ENCODE measurements around the gene CD3E. TPM values are rescaled to one million over a fixed set of nuclear protein-coding genes. Genes with fewer than 3 reads are reported as not detected.

The CD3E gene
- total RNA-seq, 1 experiment from 2014 or later: not detected

DNA sequence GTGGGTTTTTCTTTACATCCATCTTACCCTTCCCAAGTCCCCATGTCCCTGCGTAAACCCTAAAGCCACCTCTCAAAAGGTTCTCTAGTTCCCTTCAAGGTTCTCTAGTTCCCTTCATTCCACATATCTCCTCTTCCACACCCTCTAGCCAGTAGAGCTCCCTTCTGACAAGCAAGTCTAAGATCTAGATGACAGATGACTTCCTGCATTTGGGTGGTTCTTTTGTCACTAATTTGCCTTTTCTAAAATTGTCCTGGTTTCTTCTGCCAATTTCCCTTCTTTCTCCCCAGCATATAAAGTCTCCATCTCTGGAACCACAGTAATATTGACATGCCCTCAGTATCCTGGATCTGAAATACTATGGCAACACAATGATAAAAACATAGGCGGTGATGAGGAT lies 7.8 kb downstream of the CD3E start:
- H3K4me1 Mint-ChIP-seq: peaks cover 28 to 35% of the 10 kb centered on the region in 2 experiments
- no peak overlapping the region for H3K56ac ChIP-seq (ENCODE audit: insufficient read length, low read depth, low read length)
- H3K27me3 Mint-ChIP-seq (ENCODE audit: low read depth): peaks cover 31% of the 10 kb centered on the region
- no peak overlapping the region for H2AK5ac ChIP-seq (ENCODE audit: insufficient read length, low read length)
- H4K5ac ChIP-seq (ENCODE audit: insufficient read length, low read depth, low read length): no peak overlapping the region
- peaks cover 6% of the 10 kb centered on the region; the same call in 1 of the 2 replicates for H3K4me1 ChIP-seq (ENCODE audit: insufficient read depth, low read length)
- H3K23ac ChIP-seq (ENCODE audit: insufficient read length, low read depth, low read length): no peak overlapping the region
- no peak overlapping the region for H3K14ac ChIP-seq (ENCODE audit: insufficient read depth, low read length)
- H3K4ac ChIP-seq (ENCODE audit: low read depth, low read length): no peak overlapping the region
- no peak overlapping the region for H3K18ac ChIP-seq (ENCODE audit: insufficient read length, low read depth, low read length)
- no peak overlapping the region for H2BK20ac ChIP-seq (ENCODE audit: low read depth, low read length, poor library complexity, severe bottlenecking)
- H3T11ph ChIP-seq (ENCODE audit: low read length): no peak overlapping the region
- H4K20me1 ChIP-seq (ENCODE audit: control insufficient read depth, insufficient read depth, insufficient read length): no peaks in the 10 kb centered on the region
- DNase-seq: no peak
- no CpG with 5 or more reads among the region's 2 CpGs for WGBS (ENCODE audit: extremely low coverage, insufficient read length, low lambda C conversion rate)
- no peak overlapping the region for H2BK12ac ChIP-seq (ENCODE audit: insufficient read length, low read depth, low read length)
- no peaks in the 10 kb centered on the region for H3K9me3 ChIP-seq (ENCODE audit: control insufficient read depth, low read depth, low read length)
- no peaks in the 10 kb centered on the region for H3K79me2 ChIP-seq (ENCODE audit: insufficient read depth, low read length)
- H3K4me2 ChIP-seq (ENCODE audit: insufficient read depth, insufficient read length, low read length): no peak overlapping the region
- TF ChIP-seq, protein P1, sequence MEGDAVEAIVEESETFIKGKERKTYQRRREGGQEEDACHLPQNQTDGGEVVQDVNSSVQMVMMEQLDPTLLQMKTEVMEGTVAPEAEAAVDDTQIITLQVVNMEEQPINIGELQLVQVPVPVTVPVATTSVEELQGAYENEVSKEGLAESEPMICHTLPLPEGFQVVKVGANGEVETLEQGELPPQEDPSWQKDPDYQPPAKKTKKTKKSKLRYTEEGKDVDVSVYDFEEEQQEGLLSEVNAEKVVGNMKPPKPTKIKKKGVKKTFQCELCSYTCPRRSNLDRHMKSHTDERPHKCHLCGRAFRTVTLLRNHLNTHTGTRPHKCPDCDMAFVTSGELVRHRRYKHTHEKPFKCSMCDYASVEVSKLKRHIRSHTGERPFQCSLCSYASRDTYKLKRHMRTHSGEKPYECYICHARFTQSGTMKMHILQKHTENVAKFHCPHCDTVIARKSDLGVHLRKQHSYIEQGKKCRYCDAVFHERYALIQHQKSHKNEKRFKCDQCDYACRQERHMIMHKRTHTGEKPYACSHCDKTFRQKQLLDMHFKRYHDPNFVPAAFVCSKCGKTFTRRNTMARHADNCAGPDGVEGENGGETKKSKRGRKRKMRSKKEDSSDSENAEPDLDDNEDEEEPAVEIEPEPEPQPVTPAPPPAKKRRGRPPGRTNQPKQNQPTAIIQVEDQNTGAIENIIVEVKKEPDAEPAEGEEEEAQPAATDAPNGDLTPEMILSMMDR (conservative IDR thresholded peaks at IDR 0.05): no peak
- no peak overlapping the region for H4K91ac ChIP-seq (ENCODE audit: insufficient read length, low read depth, low read length)
- no peak overlapping the region for H2BK120ac ChIP-seq (ENCODE audit: low read depth, low read length, poor library complexity, severe bottlenecking)
- no peak overlapping the region for H2AFZ ChIP-seq (ENCODE audit: low read length)
- no peaks in the 10 kb centered on the region for H3K79me1 ChIP-seq (ENCODE audit: insufficient read depth, low read depth, low read length, poor library complexity, severe bottlenecking)
- H2BK15ac ChIP-seq (ENCODE audit: low read depth, low read length): no peak overlapping the region
- H3K23me2 ChIP-seq (ENCODE audit: insufficient read length, low read depth, low read length, poor library complexity, severe bottlenecking): peaks cover 9% of the 10 kb centered on the region
- H3K4me3 Mint-ChIP-seq: no peak overlapping the region
- no peak overlapping the region for H3K27ac Mint-ChIP-seq
- peaks cover 0 to 2% of the 10 kb centered on the region in 2 experiments; a peak in 2 of 5 replicates for H3K9me3 Mint-ChIP-seq
- H3K27me3 ChIP-seq (ENCODE audit: insufficient read depth, low read length): no peaks in the 10 kb centered on the region
- H3K27ac ChIP-seq (ENCODE audit: insufficient read length, low read depth, low read length): no peak overlapping the region
- H4K8ac ChIP-seq (replicated peaks; ENCODE audit: insufficient read length, low read depth, low read length): no peak overlapping the region
- no peak overlapping the region for H3K9ac ChIP-seq (ENCODE audit: extremely low read depth, insufficient read length, low read length)
- no peak overlapping the region for H2BK5ac ChIP-seq (ENCODE audit: insufficient read length, low read length)
- peaks cover 0 to 2% (median 1%) of the 10 kb centered on the region in 3 experiments; a peak in 2 of 7 replicates for H3K36me3 Mint-ChIP-seq (ENCODE audit: insufficient read depth in 1 of 3, low read depth in 3 of 3)

All from H9 (cell line).